ENCODE measurements around the gene LMX1A.

GRCh38 chr1:165387961-165388360 is 31.4 kb upstream of the LMX1A start:
- TF ChIP-seq, protein P1, sequence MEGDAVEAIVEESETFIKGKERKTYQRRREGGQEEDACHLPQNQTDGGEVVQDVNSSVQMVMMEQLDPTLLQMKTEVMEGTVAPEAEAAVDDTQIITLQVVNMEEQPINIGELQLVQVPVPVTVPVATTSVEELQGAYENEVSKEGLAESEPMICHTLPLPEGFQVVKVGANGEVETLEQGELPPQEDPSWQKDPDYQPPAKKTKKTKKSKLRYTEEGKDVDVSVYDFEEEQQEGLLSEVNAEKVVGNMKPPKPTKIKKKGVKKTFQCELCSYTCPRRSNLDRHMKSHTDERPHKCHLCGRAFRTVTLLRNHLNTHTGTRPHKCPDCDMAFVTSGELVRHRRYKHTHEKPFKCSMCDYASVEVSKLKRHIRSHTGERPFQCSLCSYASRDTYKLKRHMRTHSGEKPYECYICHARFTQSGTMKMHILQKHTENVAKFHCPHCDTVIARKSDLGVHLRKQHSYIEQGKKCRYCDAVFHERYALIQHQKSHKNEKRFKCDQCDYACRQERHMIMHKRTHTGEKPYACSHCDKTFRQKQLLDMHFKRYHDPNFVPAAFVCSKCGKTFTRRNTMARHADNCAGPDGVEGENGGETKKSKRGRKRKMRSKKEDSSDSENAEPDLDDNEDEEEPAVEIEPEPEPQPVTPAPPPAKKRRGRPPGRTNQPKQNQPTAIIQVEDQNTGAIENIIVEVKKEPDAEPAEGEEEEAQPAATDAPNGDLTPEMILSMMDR (IDR thresholded peaks at IDR 0.05) = no peak
- TF ChIP-seq CBX2 (IDR thresholded peaks at IDR 0.05; ENCODE audit: borderline replicate concordance, low read depth) (no peak), MYC (IDR thresholded peaks at IDR 0.05; ENCODE audit: borderline replicate concordance, low read length) (no peak), HDAC2 (IDR thresholded peaks at IDR 0.05) (no peak), E2F6 (IDR thresholded peaks at IDR 0.05; ENCODE audit: borderline replicate concordance, low read depth) (no peak)

All from A549 (cell line).